Measurements from ENCODE around the gene SAMD4A. TPM values are rescaled to one million over a fixed set of nuclear protein-coding genes. Genes with fewer than 3 reads are reported as not detected.

SAMD4A gene
- total RNA-seq, 3 donors from 2014 or later = 28.5 to 44.6 (median 36.2) TPM

- H3K36me3 ChIP-seq = no peaks in the 10 kb centered on the region
- H3K27ac ChIP-seq = no peak overlapping the region
- H3K4me3 ChIP-seq = no peak overlapping the region
- no peak for TF ChIP-seq POLR2AphosphoS5 (IDR thresholded peaks at IDR 0.05)
- no peak for TF ChIP-seq POLR2A (IDR thresholded peaks at IDR 0.05)
- TF ChIP-seq CTCF (IDR thresholded peaks at IDR 0.05) = no peak
- no peaks in the 10 kb centered on the region for H3K9me3 ChIP-seq
- no peak for DNase-seq (ENCODE audit: low spot score in 2 of 2)
- intact Hi-C loops (cut with DNase I; ENCODE audit: low total_unique reads) = no loop called here
- no peaks in the 10 kb centered on the region for H3K27me3 ChIP-seq
- H3K4me1 ChIP-seq = peaks cover 0 to 10% of the 10 kb centered on the region in 2 donors
Observed at GRCh38 chr14:54716862-54717261, 149.9 kb downstream of the SAMD4A start.

- no peaks in the 10 kb centered on the region for H3K27me3 ChIP-seq
- no peaks in the 10 kb centered on the region for H3K4me1 ChIP-seq
- TF ChIP-seq CTCF (IDR thresholded peaks at IDR 0.05) (no peak), POLR2AphosphoS5 (IDR thresholded peaks at IDR 0.05) (no peak), POLR2A (IDR thresholded peaks at IDR 0.05) (no peak)
- H3K36me3 ChIP-seq = no peaks in the 10 kb centered on the region
- intact Hi-C loops (cut with DNase I; ENCODE audit: low total_unique reads) = no loop called here
- DNase-seq (ENCODE audit: low spot score in 2 of 2) = no peak
- H3K27ac ChIP-seq = no peak overlapping the region
- no peaks in the 10 kb centered on the region for H3K9me3 ChIP-seq
- no peak overlapping the region for H3K4me3 ChIP-seq
Observed at GRCh38 chr14:54718046-54718445, 151.1 kb downstream of the SAMD4A start.

- intact Hi-C loops (cut with DNase I; ENCODE audit: low total_unique reads) = no loop called here
Observed at GRCh38 chr14:54719406-54719805, 152.5 kb downstream of the SAMD4A start.

GRCh38 chr14:54722791-54723432 lies 156.0 kb downstream of the SAMD4A start:
- Histone ChIP-seq H3K36me3 (no peaks in the 10 kb centered on the region), H3K4me1 (no peaks in the 10 kb centered on the region)
- intact Hi-C loops (cut with DNase I; ENCODE audit: low total_unique reads) = no loop called here

More at GRCh38 chr14:54719406-54719805, 152.5 kb downstream of the SAMD4A start:
- H3K36me3 ChIP-seq = no peaks in the 10 kb centered on the region
- H3K9me3 ChIP-seq = no peaks in the 10 kb centered on the region
- no peaks in the 10 kb centered on the region for H3K4me1 ChIP-seq
- no peak for DNase-seq (ENCODE audit: low spot score in 2 of 2)
- H3K27ac ChIP-seq = no peak overlapping the region
- no peaks in the 10 kb centered on the region for H3K27me3 ChIP-seq
- H3K4me3 ChIP-seq = no peak overlapping the region
- TF ChIP-seq CTCF (IDR thresholded peaks at IDR 0.05) (no peak), POLR2AphosphoS5 (IDR thresholded peaks at IDR 0.05) (no peak), POLR2A (IDR thresholded peaks at IDR 0.05) (no peak)

More at GRCh38 chr14:54722791-54723432, 156.0 kb downstream of the SAMD4A start:
- DNase-seq (ENCODE audit: low spot score in 2 of 2) = no peak
- Histone ChIP-seq H3K27ac (no peak overlapping the region), H3K4me3 (no peak overlapping the region), H3K27me3 (no peaks in the 10 kb centered on the region), H3K9me3 (no peaks in the 10 kb centered on the region)
- no peak for TF ChIP-seq POLR2A (IDR thresholded peaks at IDR 0.05)
- TF ChIP-seq POLR2AphosphoS5 (IDR thresholded peaks at IDR 0.05) = no peak
- TF ChIP-seq CTCF (IDR thresholded peaks at IDR 0.05) = no peak
